ENCODE results near the gene ADAMTS2.

The ADAMTS2 gene

DNA sequence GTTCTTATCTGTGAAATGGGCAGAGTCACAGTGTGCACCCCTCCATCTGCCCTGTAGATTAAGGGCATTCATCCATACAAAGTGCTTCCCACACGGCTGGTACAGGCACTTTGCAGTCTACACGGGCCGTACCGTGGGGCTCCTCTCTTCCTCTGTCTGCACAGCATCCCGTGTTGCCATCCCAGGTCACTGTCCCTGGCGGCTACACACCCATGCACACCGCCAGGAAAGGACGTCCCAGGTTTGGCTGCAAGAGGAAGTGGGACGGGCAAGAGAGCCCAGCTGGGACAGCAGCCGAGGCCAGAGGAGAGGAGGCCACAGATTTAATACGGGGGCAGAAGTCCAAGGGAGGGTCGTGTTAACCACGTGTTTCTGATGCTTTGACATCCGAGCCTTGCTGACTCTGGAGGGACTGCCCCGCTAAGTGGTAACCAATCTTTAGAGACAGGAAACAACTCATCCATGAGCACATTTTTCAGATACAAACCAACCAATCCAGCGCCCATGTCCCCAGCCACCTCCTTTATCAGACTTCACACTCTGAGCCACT lies 165.1 kb downstream of the ADAMTS2 start:
- DNase-seq (ENCODE audit: low spot score): no peak
- no peak overlapping the region for H3K9ac ChIP-seq (ENCODE audit: low read depth, low read length, poor library complexity)
- peak overlapping the region; percentile 65 for H4K91ac ChIP-seq (ENCODE audit: low read depth, low read length, poor library complexity)
- no peaks in the 10 kb centered on the region for H3K27me3 ChIP-seq (ENCODE audit: control insufficient read depth in 3 of 3, insufficient read depth in 3 of 3, low read depth in 1 of 3, low read length in 3 of 3)
- no peak overlapping the region for H2BK15ac ChIP-seq (ENCODE audit: low read length)
- H3K23ac ChIP-seq (ENCODE audit: low read depth, low read length, poor library complexity): no peak overlapping the region
- no peaks in the 10 kb centered on the region for H3K36me3 ChIP-seq (replicated peaks in 1 of 2; ENCODE audit: control insufficient read depth in 2 of 2, insufficient read depth in 2 of 2, low read length in 2 of 2)
- no peak overlapping the region for H2AFZ ChIP-seq (ENCODE audit: low read length)
- H3K9me3 ChIP-seq (replicated peaks in 1 of 2; ENCODE audit: control insufficient read depth in 2 of 2, insufficient read depth in 1 of 2, low read depth in 1 of 2, low read length in 2 of 2): peaks cover 0 to 2% of the 10 kb centered on the region in 2 donors
- H3K79me1 ChIP-seq (ENCODE audit: low read depth, low read length): no peaks in the 10 kb centered on the region
- H2BK120ac ChIP-seq (ENCODE audit: low read depth, low read length): no peak overlapping the region
- H3K4me3 ChIP-seq (ENCODE audit: low read length in 2 of 2): no peak overlapping the region
- no peak overlapping the region for H3K4me2 ChIP-seq (ENCODE audit: insufficient read depth, low read length, poor library complexity, severe bottlenecking)
- no peak overlapping the region for H2AK5ac ChIP-seq (ENCODE audit: low read depth, low read length)
- H3K4me1 ChIP-seq (ENCODE audit: control insufficient read depth in 2 of 2, insufficient read depth in 1 of 2, low read depth in 1 of 2, low read length in 2 of 2): peaks cover 0 to 1% of the 10 kb centered on the region in 2 donors
- H4K8ac ChIP-seq (ENCODE audit: low read depth, low read length): no peak overlapping the region
- no CpG with 5 or more reads among the region's 16 CpGs for WGBS, 2 donors (ENCODE audit: extremely low coverage in 2 of 2, insufficient read length in 2 of 2, insufficient replicate concordance in 1 of 2)
- H2BK12ac ChIP-seq (ENCODE audit: low read length): no peak overlapping the region
- H3K4ac ChIP-seq (ENCODE audit: low read length): no peak overlapping the region
- H3K14ac ChIP-seq (ENCODE audit: low read length): no peak overlapping the region
- H2BK5ac ChIP-seq (ENCODE audit: low read length): no peak overlapping the region
- no peak overlapping the region for H3K27ac ChIP-seq (replicated peaks; ENCODE audit: low read length)
- H3K18ac ChIP-seq (ENCODE audit: low read length): no peak overlapping the region

GRCh38 chr5:179177711-179178575 lies 167.3 kb downstream of the ADAMTS2 start:
- H3K36me3 ChIP-seq (replicated peaks in 1 of 2; ENCODE audit: control insufficient read depth in 2 of 2, insufficient read depth in 2 of 2, low read length in 2 of 2): no peaks in the 10 kb centered on the region
- no peak overlapping the region for H3K23ac ChIP-seq (ENCODE audit: low read depth, low read length, poor library complexity)
- H3K18ac ChIP-seq (ENCODE audit: low read length): no peak overlapping the region
- H3K4me2 ChIP-seq (ENCODE audit: insufficient read depth, low read length, poor library complexity, severe bottlenecking): no peak overlapping the region
- no peak overlapping the region for H2AFZ ChIP-seq (ENCODE audit: low read length)
- H3K27ac ChIP-seq (replicated peaks; ENCODE audit: low read length): no peak overlapping the region
- no peak overlapping the region for H2BK15ac ChIP-seq (ENCODE audit: low read length)
- no peaks in the 10 kb centered on the region for H3K4me1 ChIP-seq (ENCODE audit: control insufficient read depth in 2 of 2, insufficient read depth in 1 of 2, low read depth in 1 of 2, low read length in 2 of 2)
- H2BK12ac ChIP-seq (ENCODE audit: low read length): no peak overlapping the region
- no peak overlapping the region for H3K9ac ChIP-seq (ENCODE audit: low read depth, low read length, poor library complexity)
- H4K91ac ChIP-seq (ENCODE audit: low read depth, low read length, poor library complexity): no peak overlapping the region
- no CpG with 5 or more reads among the region's 10 CpGs for WGBS, 2 donors (ENCODE audit: extremely low coverage in 2 of 2, insufficient read length in 2 of 2, insufficient replicate concordance in 1 of 2)
- DNase-seq (ENCODE audit: low spot score): no peak
- no peak overlapping the region for H2BK5ac ChIP-seq (ENCODE audit: low read length)
- no peak overlapping the region for H2BK120ac ChIP-seq (ENCODE audit: low read depth, low read length)
- no peak overlapping the region for H4K8ac ChIP-seq (ENCODE audit: low read depth, low read length)
- no peaks in the 10 kb centered on the region for H3K27me3 ChIP-seq (ENCODE audit: control insufficient read depth in 3 of 3, insufficient read depth in 3 of 3, low read depth in 1 of 3, low read length in 3 of 3)
- H3K9me3 ChIP-seq (replicated peaks in 1 of 2; ENCODE audit: control insufficient read depth in 2 of 2, insufficient read depth in 1 of 2, low read depth in 1 of 2, low read length in 2 of 2): peaks cover 0 to 2% of the 10 kb centered on the region in 2 donors
- H3K14ac ChIP-seq (ENCODE audit: low read length): no peak overlapping the region
- H3K4ac ChIP-seq (ENCODE audit: low read length): no peak overlapping the region
- no peaks in the 10 kb centered on the region for H3K79me1 ChIP-seq (ENCODE audit: low read depth, low read length)
- H3K4me3 ChIP-seq (ENCODE audit: low read length in 2 of 2): no peak overlapping the region
- no peak overlapping the region for H2AK5ac ChIP-seq (ENCODE audit: low read depth, low read length)

- H2BK120ac ChIP-seq (ENCODE audit: low read depth, low read length): no peak overlapping the region
- H2BK12ac ChIP-seq (ENCODE audit: low read length): no peak overlapping the region
- no peak overlapping the region for H3K4me3 ChIP-seq (ENCODE audit: low read length in 2 of 2)
- H3K14ac ChIP-seq (ENCODE audit: low read length): no peak overlapping the region
- H4K91ac ChIP-seq (ENCODE audit: low read depth, low read length, poor library complexity): no peak overlapping the region
- no peak overlapping the region for H2BK15ac ChIP-seq (ENCODE audit: low read length)
- no peak for DNase-seq (ENCODE audit: low spot score)
- WGBS, 2 donors (ENCODE audit: extremely low coverage in 2 of 2, insufficient read length in 2 of 2, insufficient replicate concordance in 1 of 2): no CpG with 5 or more reads among the region's 13 CpGs
- H2AK5ac ChIP-seq (ENCODE audit: low read depth, low read length): no peak overlapping the region
- no peaks in the 10 kb centered on the region for H3K79me1 ChIP-seq (ENCODE audit: low read depth, low read length)
- no peak overlapping the region for H3K4ac ChIP-seq (ENCODE audit: low read length)
- H3K18ac ChIP-seq (ENCODE audit: low read length): peak overlapping the region; percentile 23
- no peak overlapping the region for H3K4me2 ChIP-seq (ENCODE audit: insufficient read depth, low read length, poor library complexity, severe bottlenecking)
- H2AFZ ChIP-seq (ENCODE audit: low read length): no peak overlapping the region
- H3K4me1 ChIP-seq (ENCODE audit: control insufficient read depth in 2 of 2, insufficient read depth in 1 of 2, low read depth in 1 of 2, low read length in 2 of 2): no peaks in the 10 kb centered on the region
- H2BK5ac ChIP-seq (ENCODE audit: low read length): no peak overlapping the region
- H3K9ac ChIP-seq (ENCODE audit: low read depth, low read length, poor library complexity): no peak overlapping the region
- H3K27ac ChIP-seq (replicated peaks; ENCODE audit: low read length): no peak overlapping the region
- no peaks in the 10 kb centered on the region for H3K36me3 ChIP-seq (replicated peaks in 1 of 2; ENCODE audit: control insufficient read depth in 2 of 2, insufficient read depth in 2 of 2, low read length in 2 of 2)
- H3K27me3 ChIP-seq (ENCODE audit: control insufficient read depth in 3 of 3, insufficient read depth in 3 of 3, low read depth in 1 of 3, low read length in 3 of 3): no peaks in the 10 kb centered on the region
- peaks cover 0 to 2% of the 10 kb centered on the region in 2 donors for H3K9me3 ChIP-seq (replicated peaks in 1 of 2; ENCODE audit: control insufficient read depth in 2 of 2, insufficient read depth in 1 of 2, low read depth in 1 of 2, low read length in 2 of 2)
- H4K8ac ChIP-seq (ENCODE audit: low read depth, low read length): no peak overlapping the region
- H3K23ac ChIP-seq (ENCODE audit: low read depth, low read length, poor library complexity): no peak overlapping the region
Measured at GRCh38 chr5:179176571-179177230, 168.6 kb downstream of the ADAMTS2 start.

DNA sequence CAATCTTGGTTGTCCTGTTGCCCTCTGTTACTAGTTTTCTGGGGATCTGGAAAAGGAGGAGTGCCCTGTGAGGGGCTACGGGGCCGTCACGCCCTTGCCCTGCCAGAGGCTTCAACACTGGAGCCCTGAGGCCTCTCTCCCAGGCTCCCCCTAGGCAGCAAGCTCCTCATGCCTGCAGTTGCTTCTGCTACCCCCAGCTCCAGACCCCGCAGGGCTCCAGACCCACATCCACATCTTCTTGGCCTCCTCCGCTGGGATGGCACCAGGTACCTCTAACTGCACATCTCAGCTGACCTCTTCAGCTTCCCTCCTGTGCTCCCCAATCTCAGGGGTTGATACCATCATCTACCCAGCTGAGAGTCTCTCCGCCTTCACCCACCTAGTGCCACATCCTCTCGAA lies 169.1 kb downstream of the ADAMTS2 start:
- no peak overlapping the region for H2BK12ac ChIP-seq (ENCODE audit: low read length)
- no peak overlapping the region for H2BK5ac ChIP-seq (ENCODE audit: low read length)
- no peak overlapping the region for H3K4me2 ChIP-seq (ENCODE audit: insufficient read depth, low read length, poor library complexity, severe bottlenecking)
- no peaks in the 10 kb centered on the region for H3K79me1 ChIP-seq (ENCODE audit: low read depth, low read length)
- no peak overlapping the region for H2AK5ac ChIP-seq (ENCODE audit: low read depth, low read length)
- H3K14ac ChIP-seq (ENCODE audit: low read length): no peak overlapping the region
- H3K27ac ChIP-seq (replicated peaks; ENCODE audit: low read length): no peak overlapping the region
- WGBS, 2 donors (ENCODE audit: extremely low coverage in 2 of 2, insufficient read length in 2 of 2, insufficient replicate concordance in 1 of 2): no CpG with 5 or more reads among the region's 7 CpGs
- H3K9me3 ChIP-seq (replicated peaks in 1 of 2; ENCODE audit: control insufficient read depth in 2 of 2, insufficient read depth in 1 of 2, low read depth in 1 of 2, low read length in 2 of 2): peaks cover 0 to 2% of the 10 kb centered on the region in 2 donors
- H3K23ac ChIP-seq (ENCODE audit: low read depth, low read length, poor library complexity): no peak overlapping the region
- no peaks in the 10 kb centered on the region for H3K4me1 ChIP-seq (ENCODE audit: control insufficient read depth in 2 of 2, insufficient read depth in 1 of 2, low read depth in 1 of 2, low read length in 2 of 2)
- no peak overlapping the region for H4K8ac ChIP-seq (ENCODE audit: low read depth, low read length)
- H2BK120ac ChIP-seq (ENCODE audit: low read depth, low read length): no peak overlapping the region
- no peak for DNase-seq (ENCODE audit: low spot score)
- H2AFZ ChIP-seq (ENCODE audit: low read length): no peak overlapping the region
- H3K18ac ChIP-seq (ENCODE audit: low read length): no peak overlapping the region
- H3K27me3 ChIP-seq (ENCODE audit: control insufficient read depth in 3 of 3, insufficient read depth in 3 of 3, low read depth in 1 of 3, low read length in 3 of 3): no peaks in the 10 kb centered on the region
- no peak overlapping the region for H3K4ac ChIP-seq (ENCODE audit: low read length)
- H4K91ac ChIP-seq (ENCODE audit: low read depth, low read length, poor library complexity): no peak overlapping the region
- H3K4me3 ChIP-seq (ENCODE audit: low read length in 2 of 2): no peak overlapping the region
- H3K9ac ChIP-seq (ENCODE audit: low read depth, low read length, poor library complexity): no peak overlapping the region
- H3K36me3 ChIP-seq (replicated peaks in 1 of 2; ENCODE audit: control insufficient read depth in 2 of 2, insufficient read depth in 2 of 2, low read length in 2 of 2): no peaks in the 10 kb centered on the region
- no peak overlapping the region for H2BK15ac ChIP-seq (ENCODE audit: low read length)
